Measurements from ENCODE around the gene PIAS2. TPM values are rescaled to one million over a fixed set of nuclear protein-coding genes. Genes with fewer than 3 reads are reported as not detected.

The PIAS2 gene
- total and polyA plus RNA-seq, 2 of the 13 experiments (the other 11 are each of a cell fraction or from before 2014, with no cell fraction given): 12.2 to 12.7 TPM

DNA sequence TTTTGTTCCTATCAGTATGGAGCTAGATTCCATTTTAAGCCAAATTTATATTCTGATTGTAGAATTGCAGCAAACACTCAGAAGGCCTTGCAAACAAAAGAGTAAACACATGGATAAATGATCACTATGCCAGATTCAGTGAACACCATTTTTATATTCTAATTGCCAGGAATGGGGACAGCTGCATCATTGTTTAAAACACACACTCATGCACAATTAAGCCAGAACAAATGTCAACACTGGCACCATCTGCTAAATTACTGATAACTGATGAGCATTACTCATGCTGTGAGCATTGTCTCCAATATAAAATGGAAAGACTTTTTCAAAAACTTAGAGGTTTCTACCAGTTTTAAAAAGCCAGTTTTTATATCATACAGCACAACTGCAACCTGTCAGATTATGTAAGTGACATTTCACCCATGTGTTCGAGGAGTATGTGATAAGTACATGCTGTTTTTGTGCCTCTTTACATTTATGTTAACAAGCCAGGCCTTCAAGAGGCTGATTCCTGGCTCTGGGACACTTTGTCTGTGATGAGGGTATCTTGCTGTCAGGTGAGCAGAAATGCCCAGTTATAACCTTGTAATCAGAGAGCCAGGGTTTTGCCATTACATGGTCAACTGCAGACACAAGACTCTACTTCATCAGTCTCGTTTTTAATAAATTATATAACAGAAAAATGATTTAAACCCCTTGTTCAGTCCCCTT, 156.1 kb downstream of the PIAS2 start (continued):
- TF ChIP-seq, protein P1, sequence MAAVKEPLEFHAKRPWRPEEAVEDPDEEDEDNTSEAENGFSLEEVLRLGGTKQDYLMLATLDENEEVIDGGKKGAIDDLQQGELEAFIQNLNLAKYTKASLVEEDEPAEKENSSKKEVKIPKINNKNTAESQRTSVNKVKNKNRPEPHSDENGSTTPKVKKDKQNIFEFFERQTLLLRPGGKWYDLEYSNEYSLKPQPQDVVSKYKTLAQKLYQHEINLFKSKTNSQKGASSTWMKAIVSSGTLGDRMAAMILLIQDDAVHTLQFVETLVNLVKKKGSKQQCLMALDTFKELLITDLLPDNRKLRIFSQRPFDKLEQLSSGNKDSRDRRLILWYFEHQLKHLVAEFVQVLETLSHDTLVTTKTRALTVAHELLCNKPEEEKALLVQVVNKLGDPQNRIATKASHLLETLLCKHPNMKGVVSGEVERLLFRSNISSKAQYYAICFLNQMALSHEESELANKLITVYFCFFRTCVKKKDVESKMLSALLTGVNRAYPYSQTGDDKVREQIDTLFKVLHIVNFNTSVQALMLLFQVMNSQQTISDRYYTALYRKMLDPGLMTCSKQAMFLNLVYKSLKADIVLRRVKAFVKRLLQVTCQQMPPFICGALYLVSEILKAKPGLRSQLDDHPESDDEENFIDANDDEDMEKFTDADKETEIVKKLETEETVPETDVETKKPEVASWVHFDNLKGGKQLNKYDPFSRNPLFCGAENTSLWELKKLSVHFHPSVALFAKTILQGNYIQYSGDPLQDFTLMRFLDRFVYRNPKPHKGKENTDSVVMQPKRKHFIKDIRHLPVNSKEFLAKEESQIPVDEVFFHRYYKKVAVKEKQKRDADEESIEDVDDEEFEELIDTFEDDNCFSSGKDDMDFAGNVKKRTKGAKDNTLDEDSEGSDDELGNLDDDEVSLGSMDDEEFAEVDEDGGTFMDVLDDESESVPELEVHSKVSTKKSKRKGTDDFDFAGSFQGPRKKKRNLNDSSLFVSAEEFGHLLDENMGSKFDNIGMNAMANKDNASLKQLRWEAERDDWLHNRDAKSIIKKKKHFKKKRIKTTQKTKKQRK (IDR thresholded peaks at IDR 0.05; ENCODE audit: low read length): no peak
- TF ChIP-seq, protein P2, sequence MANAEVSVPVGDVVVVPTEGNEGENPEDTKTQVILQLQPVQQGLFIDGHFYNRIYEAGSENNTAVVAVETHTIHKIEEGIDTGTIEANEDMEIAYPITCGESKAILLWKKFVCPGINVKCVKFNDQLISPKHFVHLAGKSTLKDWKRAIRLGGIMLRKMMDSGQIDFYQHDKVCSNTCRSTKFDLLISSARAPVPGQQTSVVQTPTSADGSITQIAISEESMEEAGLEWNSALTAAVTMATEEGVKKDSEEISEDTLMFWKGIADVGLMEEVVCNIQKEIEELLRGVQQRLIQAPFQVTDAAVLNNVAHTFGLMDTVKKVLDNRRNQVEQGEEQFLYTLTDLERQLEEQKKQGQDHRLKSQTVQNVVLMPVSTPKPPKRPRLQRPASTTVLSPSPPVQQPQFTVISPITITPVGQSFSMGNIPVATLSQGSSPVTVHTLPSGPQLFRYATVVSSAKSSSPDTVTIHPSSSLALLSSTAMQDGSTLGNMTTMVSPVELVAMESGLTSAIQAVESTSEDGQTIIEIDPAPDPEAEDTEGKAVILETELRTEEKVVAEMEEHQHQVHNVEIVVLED (CRISPR knock-in tag; IDR thresholded peaks at IDR 0.05; ENCODE audit: borderline replicate concordance): no peak
- TF ChIP-seq ATAD3A (CRISPR knock-in tag; IDR thresholded peaks at IDR 0.05) (no peak), ZNF350 (CRISPR knock-in tag; IDR thresholded peaks at IDR 0.05; ENCODE audit: borderline replicate concordance, low read depth) (no peak), ZNF83 (CRISPR knock-in tag; IDR thresholded peaks at IDR 0.05; ENCODE audit: borderline replicate concordance) (no peak), RARA (CRISPR knock-in tag; IDR thresholded peaks at IDR 0.05) (no peak), SOX13 (IDR thresholded peaks at IDR 0.05) (no peak), SOX13 (CRISPR knock-in tag; conservative IDR thresholded peaks at IDR 0.05 in 1 of 2, IDR thresholded peaks at IDR 0.05 in 1 of 2) (no peak), ZNF468 (CRISPR knock-in tag; IDR thresholded peaks at IDR 0.05) (no peak)
- TF ChIP-seq, protein P3, sequence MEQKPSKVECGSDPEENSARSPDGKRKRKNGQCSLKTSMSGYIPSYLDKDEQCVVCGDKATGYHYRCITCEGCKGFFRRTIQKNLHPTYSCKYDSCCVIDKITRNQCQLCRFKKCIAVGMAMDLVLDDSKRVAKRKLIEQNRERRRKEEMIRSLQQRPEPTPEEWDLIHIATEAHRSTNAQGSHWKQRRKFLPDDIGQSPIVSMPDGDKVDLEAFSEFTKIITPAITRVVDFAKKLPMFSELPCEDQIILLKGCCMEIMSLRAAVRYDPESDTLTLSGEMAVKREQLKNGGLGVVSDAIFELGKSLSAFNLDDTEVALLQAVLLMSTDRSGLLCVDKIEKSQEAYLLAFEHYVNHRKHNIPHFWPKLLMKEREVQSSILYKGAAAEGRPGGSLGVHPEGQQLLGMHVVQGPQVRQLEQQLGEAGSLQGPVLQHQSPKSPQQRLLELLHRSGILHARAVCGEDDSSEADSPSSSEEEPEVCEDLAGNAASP (CRISPR knock-in tag; IDR thresholded peaks at IDR 0.05; ENCODE audit: borderline replicate concordance): no peak
